NCI-H1092 (cell line): ENCODE measurements around the gene TOR1A.
"Not testable (repeated sequence)": the region's sequence is repeated elsewhere in the genome, so short reads cannot be mapped to it uniquely, and the experiment has no call there.

Experiments
- DNase-seq: peaks from one replicate; lab custom pipeline; 2025; lab: John Stamatoyannopoulos, UW

TOR1A gene

DNA sequence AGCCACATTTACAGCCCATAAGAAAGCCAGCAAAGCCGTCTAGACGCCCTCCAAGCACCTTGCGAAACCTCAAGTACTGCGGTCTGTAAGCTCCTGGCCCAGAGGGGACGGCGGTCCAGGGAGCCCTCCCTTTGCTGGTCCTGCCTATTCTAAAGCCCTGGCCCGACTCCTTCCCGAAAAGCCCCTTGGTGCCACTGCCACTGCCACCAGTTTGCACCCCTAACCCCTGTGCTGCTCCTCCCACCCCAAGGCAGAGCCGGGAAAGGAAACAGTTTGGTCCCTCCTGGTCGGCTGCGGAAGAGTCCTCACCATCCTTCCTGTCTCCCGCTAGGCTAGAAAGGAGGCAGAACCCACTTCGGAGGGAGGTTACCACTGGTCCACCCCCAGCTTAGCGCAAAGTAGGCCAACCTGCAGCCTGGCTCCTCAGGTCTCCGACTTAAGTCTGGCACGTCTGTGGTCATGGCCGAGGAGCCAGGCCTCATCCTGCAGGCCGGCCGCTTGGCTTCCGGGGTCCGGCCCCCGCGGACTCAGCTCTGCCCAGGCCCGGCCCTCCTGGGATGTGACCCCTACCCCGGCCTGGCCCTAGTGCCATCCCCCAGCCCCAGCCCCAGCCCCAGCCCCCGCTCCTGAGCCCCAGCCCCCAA lies 916 bp downstream of the TOR1A start:
- no peak for DNase-seq

DNA sequence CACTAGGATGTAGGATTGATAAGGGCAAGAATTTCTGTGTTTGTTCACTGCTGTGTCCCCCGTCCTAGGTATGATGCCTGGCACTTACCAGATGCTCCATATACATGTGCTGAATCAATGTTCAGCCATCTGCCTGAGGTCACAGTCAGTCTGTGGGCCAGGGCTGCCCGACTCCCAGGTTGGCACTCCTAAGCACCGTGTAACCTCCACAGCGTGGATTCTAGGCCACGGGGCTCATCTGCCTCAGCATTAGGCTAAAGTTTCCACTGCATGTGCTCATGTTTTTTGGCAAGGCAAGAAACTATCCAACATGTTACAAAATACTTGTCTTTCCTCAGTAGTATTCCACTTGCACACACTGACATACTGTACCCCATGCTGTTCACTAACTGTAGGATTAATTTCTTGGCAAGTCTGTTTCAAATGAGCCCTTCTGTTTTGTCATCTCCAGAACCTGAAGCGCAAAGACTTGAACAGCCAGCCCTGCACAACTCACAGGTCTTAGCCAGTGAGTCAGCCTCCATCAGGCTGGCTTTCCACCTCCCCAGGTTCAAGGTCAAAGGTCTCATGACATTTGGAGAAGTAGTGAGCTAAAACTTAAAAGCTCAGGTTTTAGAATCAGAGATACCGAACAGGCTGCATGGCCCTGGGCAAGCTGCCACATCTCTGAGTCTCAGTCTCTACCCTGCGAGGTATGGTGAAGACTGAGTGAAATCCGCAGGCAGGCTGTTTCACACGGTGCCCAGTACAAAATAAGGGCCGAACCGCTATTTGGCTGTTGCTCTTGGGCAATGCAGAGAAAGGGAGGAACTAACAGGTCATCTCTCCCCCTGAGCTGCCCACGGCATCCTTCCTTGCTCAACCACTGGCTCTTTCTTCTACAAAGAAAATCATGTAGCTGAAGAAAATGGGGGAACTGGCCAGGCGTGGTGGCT lies 7.2 kb downstream of the TOR1A start:
- DNase-seq: no peak

DNA sequence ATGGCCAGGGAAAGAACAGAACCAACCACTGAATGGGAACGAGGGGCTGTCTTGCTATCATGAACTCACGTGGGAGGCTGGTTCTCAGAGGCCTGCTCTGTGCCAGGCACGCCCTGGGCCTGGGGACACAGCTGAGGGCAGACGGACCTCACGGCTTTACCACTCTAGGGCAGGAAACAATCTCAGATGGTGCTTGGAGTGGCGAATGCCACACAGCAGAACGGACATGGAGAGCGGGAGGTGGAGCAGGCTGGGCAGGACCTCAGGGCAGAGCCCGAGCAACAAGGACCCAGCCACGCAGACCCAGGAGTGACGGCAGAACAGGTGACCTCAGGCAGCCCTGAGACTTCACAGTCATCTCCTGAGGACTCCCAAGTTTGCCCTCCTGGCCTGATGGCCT lies 8.7 kb downstream of the TOR1A start:
- no peak for DNase-seq

DNA sequence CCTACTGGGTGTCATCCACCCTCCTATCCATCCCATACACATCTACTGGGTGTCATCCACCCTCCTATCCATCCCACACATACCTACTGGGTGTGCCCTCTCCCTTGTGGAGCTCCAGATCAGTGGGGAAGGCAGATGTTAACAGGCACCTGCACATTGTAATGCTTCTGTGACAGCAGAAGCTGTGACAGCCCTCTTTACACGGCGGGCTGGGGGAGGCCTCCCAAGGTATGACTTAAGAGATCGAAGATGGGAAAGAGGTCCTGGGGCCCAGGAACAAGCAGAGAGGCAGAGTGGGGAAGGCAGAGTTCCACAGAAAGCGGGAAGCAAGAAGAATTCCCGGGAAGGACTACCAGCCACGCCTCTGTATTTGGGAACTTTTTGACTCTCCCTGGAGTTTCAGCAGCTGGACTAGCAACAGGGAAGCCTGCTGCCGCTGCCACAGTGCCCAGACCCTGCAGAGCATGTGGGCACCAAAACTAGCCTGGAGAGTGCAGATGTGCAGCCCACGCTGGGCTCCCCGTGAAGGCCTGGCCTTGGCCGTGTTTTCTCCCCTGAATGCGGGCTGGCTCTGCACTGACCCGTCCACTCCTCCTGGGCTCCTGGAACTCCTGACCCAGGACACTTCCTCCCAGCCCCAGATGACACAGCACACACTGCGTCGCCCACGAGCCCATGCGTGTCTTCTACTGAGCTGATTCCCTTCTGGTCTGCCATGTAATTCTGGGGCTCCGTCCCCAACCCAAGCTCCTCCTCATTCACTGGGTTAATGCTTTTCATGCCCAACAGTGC lies 9.3 kb downstream of the TOR1A start:
- DNase-seq: no peak

DNA sequence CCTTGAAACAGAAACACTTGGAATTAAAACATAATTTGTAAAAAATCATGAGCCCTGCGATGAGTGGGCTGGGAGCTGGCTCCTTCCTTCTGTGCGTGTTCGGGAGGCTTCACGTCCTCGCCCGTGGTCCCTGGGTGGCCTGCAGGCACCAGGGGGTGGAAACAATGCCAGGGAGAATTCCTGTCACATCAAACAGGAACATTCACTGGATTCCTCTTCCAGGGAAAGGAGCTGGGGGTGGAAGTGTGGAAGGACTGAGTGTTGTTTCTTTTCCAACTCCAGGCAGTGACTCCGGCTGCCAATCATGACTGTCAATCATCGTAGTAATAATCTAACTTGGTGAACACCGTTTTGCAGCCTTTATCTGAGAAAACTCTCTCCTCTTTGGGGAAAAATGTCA lies 10.3 kb downstream of the TOR1A start:
- no peak for DNase-seq

DNA sequence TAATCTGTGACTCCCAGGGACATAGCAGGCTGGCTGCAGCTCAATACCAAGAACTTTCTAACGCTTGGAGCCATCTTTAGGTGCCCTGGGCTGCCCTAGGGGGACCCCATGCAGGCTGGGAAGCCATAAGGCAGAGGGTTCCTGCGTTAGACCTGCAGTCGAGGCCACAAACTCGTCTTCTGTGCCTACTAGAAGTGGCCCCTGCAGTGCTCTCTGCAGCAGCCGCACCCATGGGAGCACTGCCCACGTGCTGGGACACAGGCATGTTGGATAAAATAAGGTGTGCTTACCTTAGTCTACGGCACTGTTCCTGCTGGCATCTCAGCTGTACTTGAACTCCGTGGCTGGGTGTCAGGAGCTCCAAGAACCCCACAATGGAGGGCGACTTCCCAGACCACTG lies 11.6 kb downstream of the TOR1A start:
- DNase-seq: no peak

DNA sequence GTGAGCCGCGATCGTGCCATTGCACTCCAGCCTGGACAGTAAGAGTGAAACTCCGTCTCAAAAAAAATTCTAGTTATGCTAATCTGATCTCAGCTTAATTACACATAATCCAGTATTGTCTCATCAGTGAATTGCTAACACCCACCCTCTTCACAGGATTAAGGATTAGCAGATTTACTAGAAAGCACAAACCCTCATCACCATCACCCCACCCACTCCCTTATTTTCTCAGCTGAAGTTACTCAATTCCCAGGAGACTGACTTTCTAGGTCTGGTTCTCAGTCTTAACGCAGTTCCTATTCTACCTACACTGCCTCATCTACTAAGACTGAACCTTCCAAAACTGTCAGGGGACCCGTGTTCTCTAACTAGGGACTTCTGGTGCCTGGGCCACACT lies 12.0 kb downstream of the TOR1A start:
- DNase-seq: no peak

DNA sequence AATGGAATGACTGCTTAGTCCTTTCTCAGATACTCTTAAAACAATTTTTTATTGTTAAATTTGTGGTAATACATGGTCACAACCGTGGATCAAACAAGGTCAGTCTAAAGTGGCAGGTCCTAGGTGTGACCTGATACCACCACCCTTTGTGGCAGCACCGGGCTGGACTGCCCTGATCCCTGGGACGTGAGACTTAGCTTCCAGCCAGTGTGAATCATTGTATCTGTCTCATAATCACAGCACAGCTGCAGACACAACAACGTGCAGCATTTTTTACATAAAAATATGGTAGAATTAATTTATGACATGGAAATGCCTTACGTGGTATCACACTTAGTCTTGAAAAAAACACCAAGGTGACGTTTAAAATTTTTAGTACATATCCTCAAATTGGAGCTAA lies 13.1 kb downstream of the TOR1A start:
- DNase-seq: no peak

DNA sequence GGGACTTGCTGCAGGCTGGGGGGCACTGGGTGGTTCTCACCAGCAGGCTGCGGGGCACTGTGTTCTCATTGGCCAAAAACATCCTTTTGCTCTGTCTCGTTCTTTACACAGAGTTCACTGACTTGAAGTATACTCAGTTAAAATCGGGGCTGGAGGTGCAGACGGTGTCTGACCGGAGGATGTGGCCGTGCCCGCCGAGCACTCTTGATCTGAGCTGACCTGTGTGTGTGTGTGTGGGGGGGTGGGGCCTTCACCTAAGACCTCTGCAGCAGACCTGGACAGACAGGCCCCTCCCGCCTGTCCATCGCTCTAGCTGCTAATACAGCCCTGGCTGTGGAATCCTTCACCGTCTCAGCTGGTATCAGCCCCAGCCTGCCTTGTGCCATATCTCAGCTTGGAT lies 13.8 kb downstream of the TOR1A start:
- DNase-seq: no peak

DNA sequence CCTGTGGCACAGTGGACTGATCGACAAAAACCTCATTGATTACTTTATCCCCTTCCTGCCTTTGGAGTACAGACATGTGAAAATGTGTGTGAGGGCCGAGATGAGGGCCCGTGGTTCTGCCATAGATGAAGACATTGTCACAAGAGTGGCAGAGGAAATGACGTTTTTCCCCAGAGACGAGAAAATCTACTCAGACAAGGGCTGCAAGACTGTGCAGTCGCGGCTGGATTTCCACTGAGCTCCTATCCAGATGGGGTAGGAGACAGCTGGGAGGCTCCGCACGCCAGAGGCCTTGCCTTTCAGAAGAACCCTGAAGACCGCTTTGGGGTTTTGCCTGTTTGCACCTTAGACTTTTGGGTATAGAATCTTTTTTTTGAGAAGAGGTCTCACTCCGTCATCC lies 14.6 kb downstream of the TOR1A start:
- no peak for DNase-seq

DNA sequence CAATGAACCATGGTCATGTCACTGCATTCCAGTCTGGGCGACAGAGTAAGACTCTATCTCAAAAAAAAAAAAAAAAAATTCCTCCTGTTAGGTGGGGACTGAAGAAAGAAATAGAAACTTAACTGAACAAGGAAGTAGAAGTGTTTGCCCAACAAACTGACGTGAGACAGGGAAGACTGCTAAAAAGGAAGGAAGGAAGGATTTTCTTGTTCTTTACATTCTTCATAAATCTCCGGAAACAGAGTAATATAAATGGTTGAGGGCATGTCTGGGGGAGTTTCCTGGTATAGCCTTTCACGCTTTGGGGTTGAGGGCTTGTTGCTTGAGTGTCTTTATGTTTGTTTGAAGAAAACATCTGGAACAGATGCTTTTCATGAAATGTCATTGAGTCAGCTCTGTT lies 17.9 kb downstream of the TOR1A start:
- no peak for DNase-seq

DNA sequence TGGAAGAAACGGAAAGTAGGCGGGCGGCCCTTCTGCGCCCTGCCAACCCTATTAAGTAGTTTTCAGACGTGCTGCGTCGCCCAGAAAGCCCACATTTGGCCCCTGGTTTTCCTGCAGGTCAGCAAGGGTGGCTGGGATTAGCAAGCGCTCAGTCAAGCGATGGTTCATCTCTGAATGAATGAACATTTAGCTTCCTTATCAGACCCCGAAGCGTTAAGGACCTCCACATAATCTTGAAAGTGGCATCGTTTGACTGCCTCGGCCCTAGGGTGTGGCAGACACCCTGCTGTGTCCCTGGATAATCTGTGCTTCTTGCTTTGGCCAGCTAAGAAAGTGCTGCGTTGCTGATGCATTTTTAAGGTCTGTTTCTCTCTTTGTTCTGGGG lies 20.3 kb downstream of the TOR1A start:
- DNase-seq: no peak

DNA sequence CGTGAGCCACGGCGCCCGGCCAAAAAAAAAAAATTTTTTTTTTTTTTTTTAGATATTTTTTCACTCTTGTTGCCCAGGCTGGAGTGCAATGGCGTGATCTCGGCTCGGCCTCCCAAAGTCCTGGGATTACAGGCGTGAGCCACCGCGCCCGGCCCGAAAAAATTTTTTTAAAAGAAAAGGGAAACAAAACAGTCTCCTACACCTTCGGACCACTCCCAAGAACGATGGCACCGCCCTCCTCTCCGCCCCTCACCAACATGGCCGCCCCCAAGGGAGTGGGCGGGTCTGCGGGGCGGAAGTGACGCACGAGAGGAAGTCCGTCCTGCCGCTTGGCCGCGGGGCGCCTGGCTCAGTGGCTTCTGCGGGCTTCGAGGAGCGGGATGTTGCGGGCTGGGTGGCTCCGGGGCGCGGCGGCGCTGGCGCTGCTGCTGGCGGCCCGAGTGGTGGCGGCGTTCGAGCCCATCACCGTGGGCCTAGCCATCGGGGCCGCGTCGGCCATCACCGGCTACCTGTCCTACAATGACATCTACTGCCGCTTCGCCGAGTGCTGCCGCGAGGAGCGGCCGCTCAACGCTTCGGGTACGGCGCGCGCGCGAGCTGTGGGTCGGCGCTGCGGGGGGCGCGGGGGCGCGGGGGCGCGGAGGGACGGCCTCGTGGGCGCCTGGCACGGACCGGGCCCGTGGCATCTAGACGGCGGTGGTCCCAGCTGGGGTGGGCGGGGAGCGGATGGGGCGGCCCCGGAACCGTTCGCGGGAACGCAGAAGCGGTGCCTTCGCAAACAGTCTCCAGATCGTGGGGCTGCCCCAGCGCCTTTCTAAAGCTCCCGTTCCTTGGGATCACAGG lies 20.9 kb downstream of the TOR1A start, which contains the start of gene TOR1B:
Gene TOR1B (plus strand): TSS at position 352 of the 843 bp plus-strand sequence. CDS start 29 bp downstream, at position 381.
- DNase-seq: peak; percentile 92

DNA sequence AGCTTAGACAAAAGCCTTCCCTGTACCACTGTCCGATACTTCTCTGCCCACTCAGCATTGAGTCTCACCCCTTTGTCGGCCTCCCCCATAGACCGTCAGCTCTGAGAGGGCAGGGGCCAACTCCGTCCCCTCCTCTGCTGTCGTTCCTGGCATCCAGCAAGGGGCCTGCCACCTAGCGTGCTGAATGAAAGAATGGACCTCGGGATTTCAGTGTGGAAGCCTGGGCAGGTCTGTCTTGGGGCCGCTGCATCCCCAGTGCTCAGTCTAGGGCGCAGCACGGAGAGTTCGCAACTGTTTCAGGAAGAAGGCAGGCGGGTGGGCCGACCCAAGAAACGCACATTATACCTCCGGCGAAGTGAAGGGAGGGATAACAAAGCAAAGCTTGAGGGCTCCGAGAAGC lies 22.4 kb downstream of the TOR1A start:
- no peak for DNase-seq

DNA sequence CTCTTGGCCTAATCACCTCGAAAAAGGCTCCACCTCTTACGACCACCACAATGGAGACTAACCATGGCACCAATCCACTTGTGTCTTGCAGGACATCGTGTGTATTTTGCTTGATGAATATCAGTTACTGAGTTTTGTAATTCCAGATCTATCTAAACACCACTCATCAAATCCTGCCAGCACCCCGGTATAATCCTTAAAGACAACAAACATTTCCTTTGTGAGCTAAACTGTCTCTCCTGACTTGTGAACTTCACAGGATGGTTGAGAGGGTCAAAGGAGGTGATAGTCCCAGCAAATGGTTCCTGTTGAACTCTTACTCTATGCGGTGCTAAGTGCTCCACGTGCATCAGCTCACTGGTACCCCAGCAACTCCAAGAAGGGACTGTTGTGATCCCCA lies 25.0 kb downstream of the TOR1A start:
- DNase-seq: no peak

DNA sequence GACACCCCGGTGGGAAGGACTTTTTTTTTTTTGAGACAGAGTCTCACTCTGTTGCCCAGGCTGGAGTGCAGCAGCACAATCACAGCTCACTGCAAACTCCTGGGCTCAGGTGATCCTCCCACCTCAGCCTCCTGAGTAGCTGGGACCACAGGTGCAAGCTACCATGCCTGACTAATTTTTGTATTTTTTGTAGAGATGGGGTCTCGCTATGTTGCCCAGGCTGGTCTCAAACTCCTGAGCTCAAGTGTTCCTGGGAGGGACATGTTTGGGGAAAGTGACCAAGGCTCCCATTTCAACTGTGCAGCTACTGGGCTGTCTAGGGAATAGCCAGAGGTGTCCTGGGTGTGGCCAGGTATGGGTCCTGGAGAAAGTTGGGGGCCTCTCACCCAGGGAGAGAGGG lies 27.9 kb downstream of the TOR1A start:
- not testable (repeated sequence) for DNase-seq

DNA sequence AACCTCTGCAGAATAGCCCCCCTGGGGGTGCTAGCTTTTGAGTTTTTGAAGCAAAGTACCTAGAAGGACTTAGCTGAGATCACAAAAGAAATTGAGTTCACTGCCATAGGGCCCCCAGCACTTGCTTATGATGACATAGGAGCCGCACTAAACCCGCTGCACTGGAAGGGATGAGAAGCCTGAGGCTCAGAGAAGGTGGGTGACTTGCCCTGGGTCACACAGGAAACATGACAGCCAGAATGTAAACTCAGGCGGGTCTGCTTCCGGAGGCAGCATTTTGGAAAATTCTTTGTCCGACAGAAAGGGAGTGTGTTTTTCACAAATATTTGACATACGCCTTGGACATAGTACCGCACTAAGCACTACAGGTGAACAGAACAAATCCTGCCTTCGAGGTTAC lies 29.4 kb downstream of the TOR1A start:
- DNase-seq: no peak

DNA sequence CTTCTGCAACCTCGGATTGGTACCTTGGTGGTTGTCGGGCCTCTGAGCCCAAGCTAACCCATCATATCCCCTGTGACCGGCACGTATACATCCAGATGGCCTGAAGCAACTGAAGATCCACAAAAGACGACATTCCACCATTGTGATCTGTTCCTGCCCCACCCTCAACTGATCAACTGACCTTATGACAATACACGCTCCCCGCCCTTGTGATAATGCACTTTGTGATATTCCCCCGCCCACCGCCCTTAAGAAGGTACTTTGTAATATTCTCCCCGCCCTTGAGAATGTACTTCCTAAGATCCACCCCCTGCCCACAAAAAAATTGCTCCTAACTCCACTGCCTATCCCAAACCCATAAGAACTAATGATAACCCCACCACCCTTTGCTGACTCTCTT lies 37.5 kb downstream of the TOR1A start:
- no peak for DNase-seq

DNA sequence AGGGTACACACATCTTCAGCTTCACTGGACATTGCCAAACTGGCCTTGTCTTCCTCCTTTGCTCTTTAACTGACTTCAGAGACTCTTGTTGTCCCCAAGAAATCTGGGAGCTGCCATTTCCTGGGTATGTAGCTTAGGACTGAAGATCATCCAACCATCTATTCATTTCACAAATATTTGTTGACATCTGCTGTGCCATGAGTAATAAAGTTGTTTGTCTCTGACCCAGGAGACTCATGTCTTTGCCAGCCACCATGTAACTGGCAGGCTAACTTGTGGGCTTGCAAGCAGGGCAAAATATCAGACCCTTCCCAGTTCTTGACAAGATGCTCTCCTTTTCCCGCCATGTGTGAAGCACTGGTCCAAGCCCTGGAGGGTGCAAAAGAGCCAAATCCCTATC lies 38.1 kb downstream of the TOR1A start:
- no peak for DNase-seq

DNA sequence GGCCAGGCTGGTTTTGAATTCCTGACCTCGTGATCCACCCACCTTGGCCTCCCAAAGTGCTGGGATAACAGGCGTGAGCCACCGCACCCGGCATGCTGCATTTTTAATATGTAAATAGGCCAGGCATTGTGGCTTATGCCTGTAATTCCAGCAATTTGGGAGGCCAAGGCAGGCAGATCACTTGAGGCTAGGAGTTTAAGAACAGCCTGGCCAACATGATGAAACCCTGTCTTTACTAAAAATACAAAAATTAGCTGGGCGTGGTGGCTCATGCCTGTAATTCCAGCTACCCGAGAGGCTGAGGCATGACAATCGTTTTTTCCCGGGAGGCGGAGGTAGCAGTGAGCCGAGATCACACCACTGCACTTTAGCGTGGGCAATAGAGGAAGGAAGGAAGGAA lies 39.0 kb downstream of the TOR1A start:
- not testable (repeated sequence) for DNase-seq

DNA sequence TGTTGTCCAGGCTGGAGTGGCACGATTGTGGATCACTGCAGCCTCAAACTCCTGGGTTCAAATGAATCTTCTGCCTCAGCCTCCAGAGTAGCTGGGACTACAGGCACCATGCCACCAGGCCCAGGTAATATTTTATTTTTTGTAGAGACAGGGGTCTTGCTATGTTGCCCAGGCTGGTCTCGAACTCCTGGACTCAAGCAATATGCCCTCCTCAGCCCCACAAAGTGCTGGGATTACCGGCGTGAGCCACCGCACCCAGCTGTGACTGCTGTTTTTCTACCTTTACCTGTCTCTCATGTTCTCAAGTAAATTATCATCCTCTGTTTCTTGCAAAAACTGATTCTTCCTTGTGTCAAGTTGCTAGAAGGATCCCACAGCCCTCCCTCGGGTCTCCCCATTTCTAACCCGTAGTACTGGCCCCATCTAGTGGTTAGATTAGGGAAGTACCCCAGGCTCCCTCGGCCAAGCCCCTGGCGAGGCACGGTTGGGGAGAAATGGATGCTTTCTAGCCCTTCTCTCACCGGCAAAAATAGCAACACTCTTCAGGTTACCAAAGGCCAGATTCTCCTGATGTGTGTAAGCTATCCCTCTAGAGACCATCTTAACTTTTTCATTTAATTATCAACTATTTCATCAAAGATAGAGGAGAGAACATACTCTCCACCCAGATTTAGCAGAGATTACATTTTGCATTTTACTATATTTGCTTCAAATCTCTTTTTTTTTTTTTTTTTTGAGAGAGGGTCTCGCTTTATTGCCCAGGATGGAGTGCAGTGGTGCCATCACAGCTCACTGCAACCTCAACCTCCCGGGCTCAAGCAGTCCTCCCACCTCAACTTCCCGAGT lies 40.2 kb downstream of the TOR1A start:
- DNase-seq: peak; percentile 27
